Stimulated activated CD4-positive, alpha-beta T cell treated with anti-CD3 and anti-CD28 coated beads, Interleukin-15, amount 100 ng/mL, for 24 hours (primary cell): Measurements from ENCODE around the gene PGM3.
A peak's percentile ranks its signal among the peaks of the same experiment; 100 is the strongest.
"Not testable (repeated sequence)": the region's sequence is repeated elsewhere in the genome, so short reads cannot be mapped to it uniquely, and the experiment has no call there.

Experiments used
- DNase-seq: peaks from one replicate; pipeline ENCODE4 v3.0.0-alpha.2; 2020

The PGM3 gene

GRCh38 chr6:83192871-83193746 lies at the start of gene PGM3, which contains the start of gene RWDD2A:
Gene PGM3, minus strand, starts transcription at chr6:83193265. Its CDS starts 2,253 bp downstream, at chr6:83191012.
Gene RWDD2A, plus strand, starts transcription at chr6:83193357. Its CDS starts 1,095 bp downstream, at chr6:83194452.
- DNase-seq, result peak; percentile 92

DNA sequence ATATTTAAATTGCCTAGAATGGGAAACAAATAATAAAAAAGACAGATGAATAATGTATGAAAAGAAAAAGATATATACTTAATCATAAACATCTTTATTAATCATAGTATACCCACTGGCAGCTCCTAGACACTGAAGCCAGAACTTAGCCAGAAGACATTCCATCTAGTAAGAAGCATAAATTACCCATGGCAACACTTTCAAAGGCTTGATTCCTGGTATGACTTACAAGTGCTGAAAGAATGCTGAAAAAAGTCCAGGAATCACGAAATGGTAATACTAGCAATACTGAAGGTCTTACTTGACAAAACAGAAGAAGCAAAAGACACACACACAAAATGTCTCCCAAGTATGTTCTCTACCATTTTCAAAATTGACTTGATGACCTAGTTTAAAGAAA lies 38.1 kb upstream of the PGM3 start:
- no peak for DNase-seq

GRCh38 chr6:83226517-83226916 lies 33.5 kb upstream of the PGM3 start:
- no peak for DNase-seq

GRCh38 chr6:83221889-83222479 lies 28.9 kb upstream of the PGM3 start:
- DNase-seq, result no peak

DNA sequence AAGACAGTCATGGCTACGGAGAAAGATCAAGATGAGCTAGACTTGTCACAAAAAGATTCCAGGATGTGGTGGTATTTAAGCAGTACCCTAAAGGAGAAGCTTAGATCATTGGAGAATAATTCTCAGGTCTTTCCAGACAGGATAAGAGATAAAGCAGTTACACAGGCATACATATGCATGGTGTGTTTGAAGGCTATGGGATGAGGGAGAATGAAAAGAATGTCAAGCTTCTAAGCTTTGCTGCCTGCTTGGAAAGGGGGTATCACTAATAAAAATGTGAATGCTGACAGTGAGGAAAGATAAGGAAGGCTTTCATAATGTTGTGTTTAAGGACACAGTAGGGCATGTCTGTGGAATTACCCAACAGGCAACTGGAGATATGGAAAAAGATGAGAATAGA lies 28.2 kb upstream of the PGM3 start:
- DNase-seq, result no peak

GRCh38 chr6:83220121-83220520 lies 27.1 kb upstream of the PGM3 start:
- no peak for DNase-seq

DNA sequence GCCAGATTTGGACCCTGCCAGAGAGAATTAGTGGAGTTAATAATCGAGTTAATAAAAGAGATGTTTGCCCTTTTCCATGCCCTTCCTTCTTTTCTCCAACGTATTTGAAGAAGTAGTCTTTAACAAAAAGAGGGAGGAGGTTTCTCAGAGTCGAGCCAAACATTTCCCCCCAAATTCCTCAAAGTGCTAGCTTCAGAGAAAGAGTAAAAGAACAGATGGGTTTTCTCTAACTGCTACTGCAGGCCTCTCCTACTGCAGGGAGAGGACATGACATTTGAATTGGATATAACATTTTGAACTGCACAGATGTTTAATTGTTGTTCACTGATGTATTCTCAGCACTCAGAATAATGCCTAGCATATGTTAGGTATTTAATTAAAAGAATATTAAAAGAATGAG lies 25.6 kb upstream of the PGM3 start:
- DNase-seq, result no peak

DNA sequence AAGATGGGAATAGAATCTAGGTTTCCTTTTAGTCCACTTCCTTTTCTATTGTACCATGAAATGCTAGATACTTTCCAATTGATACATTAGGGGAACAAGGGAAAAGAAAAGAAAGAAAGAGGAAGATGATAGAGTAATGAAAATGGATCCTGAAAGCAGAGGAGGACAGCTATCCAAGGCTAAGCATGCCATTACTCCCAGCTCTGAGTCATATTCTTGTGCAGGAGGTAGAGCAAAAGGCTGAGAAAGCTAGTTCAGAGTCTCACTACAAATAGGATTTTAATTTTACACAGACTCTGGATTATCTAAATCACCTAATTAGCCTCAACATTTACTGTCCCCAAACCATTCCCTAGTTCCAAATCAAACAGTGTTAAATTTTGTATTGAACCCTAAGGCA lies 23.7 kb upstream of the PGM3 start:
- DNase-seq, result no peak

DNA sequence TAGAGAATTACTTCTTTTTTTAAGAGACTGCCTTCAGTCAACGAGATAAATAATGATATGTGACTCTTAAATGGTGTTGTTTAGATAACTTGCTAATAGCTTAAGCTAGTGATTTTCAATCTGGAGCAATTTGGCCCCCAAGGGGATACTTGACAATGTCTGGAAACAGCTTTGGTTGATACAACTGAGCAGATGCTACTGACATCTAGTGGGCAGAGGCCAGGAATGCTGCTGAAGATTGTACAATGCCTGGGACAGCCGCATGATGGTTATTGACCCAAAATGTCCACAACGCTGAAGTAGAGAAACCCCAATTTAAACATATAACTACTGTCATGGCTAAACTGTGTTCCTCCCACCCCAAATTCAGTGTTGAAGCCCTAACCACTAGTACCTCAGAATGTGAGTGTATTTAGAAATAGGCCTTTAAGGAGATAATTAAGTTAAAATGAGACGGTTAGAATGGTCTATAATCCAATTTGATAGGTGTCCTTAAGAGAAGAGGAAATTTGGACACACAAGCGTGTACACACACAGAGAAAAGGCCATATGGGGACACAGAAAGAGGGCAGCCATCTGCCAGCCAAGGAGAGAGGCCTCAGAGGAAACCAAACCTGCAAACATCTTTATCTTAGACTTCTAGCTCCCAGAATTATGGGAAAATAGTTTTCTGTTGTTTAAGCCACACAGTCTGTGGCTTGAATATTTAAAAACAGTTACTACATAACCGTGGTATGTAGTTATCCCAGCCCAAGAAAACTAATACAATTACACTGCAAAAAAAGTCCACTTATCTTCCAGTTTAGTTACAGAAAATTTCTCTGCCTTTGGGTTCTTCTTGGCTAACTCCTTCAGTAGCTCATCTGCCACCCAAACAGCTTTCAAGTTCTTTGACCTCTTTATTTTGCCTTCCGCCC lies 22.3 kb upstream of the PGM3 start:
- DNase-seq, result peak; percentile 63

DNA sequence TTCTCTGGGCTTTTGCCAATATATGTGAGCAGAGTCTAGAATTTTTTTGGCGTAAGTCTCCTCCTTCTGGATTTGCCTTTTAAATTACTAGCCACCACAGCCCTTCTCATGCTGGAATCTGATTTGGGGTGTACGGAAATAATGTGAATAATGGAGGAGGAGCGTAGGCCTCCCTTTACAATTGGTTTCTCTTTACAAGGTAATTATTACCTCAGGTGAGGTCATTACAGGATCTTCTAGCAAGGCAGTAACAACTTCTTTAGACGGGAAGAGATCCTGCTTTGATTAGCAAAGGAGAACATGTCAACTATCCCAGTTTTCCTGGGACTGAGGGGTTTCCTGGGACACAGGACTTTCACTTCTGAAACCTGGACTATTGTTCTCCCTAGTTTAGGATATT lies 9.0 kb upstream of the PGM3 start:
- DNase-seq, result no peak

DNA sequence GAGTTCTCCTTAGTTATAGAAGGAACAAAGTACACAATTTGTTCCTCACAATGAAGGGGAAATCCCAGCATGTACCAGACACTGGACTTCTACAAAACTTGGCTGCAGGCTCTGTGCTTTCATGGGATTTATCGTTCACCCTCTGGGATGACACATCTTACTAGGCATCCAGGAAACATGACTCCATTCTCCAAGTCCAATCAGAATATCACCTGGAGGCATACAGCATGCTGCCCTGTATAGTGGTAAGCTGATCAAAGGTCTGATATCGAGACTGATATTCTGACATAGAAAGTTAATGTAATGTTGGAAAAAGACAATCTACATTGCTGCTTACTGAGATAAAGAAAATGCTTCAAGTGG lies 6.8 kb upstream of the PGM3 start:
- DNase-seq, result no peak

DNA sequence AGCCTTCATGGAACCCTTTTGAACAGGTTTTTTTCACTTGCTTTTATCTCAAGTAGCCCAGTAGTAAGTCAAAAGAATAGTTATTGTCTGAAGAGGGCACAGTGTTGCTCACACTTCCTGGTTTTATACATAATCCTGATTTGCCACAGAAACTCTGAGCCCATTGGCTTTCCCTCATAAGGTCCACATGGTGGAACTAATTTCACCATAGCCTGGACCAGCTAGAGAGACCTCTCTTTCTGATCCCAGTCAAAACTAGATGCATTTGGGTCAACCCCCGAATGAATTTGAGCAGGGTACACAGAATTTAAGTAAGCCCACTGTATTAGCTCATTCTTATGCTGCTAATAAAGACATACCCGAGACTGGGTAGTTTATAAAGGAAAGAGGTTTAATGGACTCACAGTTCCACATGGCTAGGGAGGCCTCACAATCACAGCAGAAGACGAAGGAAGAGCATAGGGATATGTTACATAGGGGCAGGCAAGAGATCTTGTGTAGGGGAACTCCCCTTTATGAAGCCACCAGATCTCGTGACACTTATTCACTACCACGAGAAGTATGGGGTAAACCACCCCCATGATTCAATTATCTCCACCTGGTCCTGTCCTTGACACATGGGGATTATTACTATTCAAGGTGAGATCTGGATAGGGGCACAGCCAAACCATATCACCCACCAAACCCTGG lies 6.3 kb upstream of the PGM3 start:
- DNase-seq, result no peak

GRCh38 chr6:83198486-83199172 lies 5.6 kb upstream of the PGM3 start:
- no peak for DNase-seq

DNA sequence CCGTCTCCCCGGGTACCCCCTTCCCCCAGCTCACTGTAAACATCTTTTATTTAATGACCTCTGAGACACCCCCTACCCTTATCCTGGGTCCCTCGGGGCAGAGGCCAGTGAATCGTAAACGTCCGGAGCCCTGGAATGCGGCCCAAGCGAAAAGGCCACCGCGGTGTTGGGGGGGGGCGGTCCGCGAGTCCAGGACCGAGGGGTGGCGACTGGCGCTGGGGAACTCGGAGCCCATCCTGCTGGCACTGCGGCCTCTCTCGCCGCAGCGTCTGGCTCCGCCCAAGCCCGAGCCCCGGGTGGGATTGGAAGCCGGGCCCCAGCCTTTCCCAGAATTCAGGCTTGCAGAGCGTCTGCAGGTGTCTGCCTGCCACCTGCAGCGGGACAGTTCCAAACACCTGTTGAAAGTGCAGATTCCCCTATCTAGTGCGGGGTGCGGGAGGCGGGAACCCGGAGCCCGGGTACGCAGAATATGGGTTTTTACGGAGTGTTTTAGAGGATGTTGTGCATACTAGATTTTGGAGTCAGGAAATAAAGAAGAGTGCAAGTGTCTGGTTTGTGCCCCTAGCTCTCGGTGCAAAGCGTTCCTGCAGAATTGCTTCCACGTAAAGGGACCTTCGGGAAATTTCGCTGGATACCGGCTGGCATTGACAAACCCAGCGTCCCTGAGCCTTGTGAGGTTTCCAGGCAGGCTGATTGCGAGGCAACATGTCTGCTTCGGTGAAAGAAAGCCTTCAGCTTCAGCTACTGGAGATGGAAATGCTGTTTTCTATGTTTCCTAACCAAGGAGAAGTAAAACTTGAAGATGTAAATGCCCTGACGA lies 892 bp upstream of the PGM3 start:
- peak; percentile 36 for DNase-seq

DNA sequence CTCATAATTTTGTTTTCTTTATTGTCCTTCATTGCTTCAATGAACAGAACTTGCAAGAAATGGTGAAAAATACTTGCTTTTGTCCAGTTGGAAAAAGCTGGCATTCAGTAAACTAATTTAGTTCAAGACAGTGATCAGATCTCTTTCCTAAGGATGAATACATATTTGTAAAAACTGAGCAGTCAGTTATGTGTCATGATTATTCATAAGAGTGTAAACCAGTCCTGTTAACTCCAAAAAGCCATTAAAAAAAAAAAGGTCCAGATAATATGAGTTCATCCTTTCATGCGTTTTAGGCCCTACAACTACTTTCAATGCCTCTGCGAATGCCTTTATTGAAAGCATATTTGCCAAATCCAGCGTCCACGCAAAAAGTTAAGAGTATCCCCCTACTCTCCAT lies 609 bp downstream of the PGM3 start:
- no peak for DNase-seq

GRCh38 chr6:83191974-83192373 lies 1.1 kb downstream of the PGM3 start:
- DNase-seq, result not testable (repeated sequence)

GRCh38 chr6:83190626-83191025 lies 2.4 kb downstream of the PGM3 start:
- no peak for DNase-seq

- no peak for DNase-seq
These were observed 4.6 kb downstream of the PGM3 start for GRCh38 chr6:83188501-83188900.

GRCh38 chr6:83185096-83185495 lies 8.0 kb downstream of the PGM3 start:
- DNase-seq, result no peak

DNA sequence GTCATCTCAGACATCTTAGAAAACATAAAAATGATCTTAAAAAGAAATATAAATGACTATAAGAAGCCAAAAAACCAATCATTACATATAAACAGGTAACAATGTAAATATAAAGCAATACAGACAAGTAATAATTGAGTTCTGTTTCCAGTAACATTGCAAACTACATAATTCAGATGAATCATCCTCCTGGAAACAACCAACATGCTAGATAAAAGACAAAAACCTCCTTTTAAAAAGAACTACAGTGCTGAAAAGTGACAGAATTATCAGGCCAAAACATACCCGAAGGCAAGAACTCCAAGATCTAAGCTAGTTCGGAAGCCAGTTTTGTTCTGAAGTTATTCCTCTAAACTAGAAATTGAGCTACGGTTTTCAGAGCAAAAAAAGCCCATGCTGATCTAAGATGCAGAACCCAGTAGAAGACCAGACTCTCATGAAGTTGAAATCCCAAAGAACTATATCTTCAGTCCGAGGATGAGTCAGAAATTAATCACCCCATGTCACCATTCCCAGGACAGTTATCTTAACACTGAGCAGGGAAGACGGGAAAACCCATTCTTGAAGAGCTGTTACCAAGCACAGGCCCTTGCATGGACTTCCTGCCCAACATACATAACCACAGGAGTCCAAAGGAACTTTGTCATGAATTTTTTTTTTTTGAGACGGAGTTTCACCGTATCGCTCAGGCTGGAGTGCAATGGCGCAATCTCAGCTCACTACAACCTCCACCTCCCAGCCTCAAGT lies 9.8 kb downstream of the PGM3 start:
- DNase-seq, result no peak

DNA sequence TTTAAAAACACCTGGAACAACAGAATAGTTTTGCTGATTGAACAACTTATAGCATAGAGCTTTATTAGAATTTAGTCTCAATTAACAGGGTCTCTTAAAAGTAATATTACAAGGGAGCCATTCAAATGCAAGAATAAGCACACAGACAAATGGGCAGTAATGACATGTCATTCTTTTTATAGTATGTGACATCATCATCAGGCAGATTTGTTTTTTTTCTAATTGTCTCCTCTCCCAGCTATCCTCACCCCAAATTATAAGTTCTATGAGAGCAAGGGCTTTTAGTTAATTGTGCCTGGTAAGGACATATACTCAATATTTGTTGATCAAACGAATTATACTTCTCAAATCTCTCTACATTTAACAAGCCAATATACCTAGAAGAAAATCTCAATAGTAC lies 11.0 kb downstream of the PGM3 start:
- DNase-seq, result no peak
